GM12878 (cell line): ENCODE measurements around the gene NLGN4X. TPM values are rescaled to one million over a fixed set of nuclear protein-coding genes. Genes with fewer than 3 reads are reported as not detected.

ENCODE experiments used
- ATAC-seq: fragments of 200-7000 bp; cut with Tn5 transposase; 3 replicates; pipeline ENCODE4 v1.9.1; 2020; ENCODE audit warnings: mild to moderate bottlenecking, moderate library complexity
- BruUV-seq: library from RNA; stranded (reverse); fragments of 400-500 nt; replicated peaks from 2 replicates; lab custom pipeline; 2021; lab: Mats Ljungman, UMichigan
- CTCF ChIA-PET: fragments of 300-600 bp; sonication (Branson Sonifier 250); formaldehyde crosslinking; extraction: SDS; loops from one replicate; lab custom pipeline; 2021; ENCODE audit warnings: inconsistent platforms; lab: Yijun Ruan, JAX
- POLR2A ChIA-PET: fragments of 350-600 bp; formaldehyde crosslinking; extraction: SDS; loops from one replicate; lab custom pipeline; 2021; ENCODE audit warnings: inconsistent platforms; lab: Charles Lee
- RAD21 ChIA-PET: fragments of 300-600 bp; sonication (Branson Sonifier 250); formaldehyde crosslinking; loops from one replicate; lab custom pipeline; 2023; ENCODE audit warnings: antibody characterized with exemption; ENCODE audit not compliant: unreplicated experiment; lab: Charles Lee
- SMC1A ChIA-PET: fragments of 300-600 bp; sonication (Branson Sonifier 250); formaldehyde crosslinking; loops from one replicate; lab custom pipeline; 2023; ENCODE audit not compliant: unreplicated experiment, uncharacterized antibody; lab: Charles Lee
- DNase-seq: peaks from one replicate; pipeline ENCODE4 v3.0.0-alpha.2; 2011; ENCODE audit warnings: low read depth, low spot score
- FAIRE-seq: peaks from 3 replicates; lab custom pipeline; 2011; peaks lifted over from hg19 to GRCh38; lab: Jason Lieb, UNC
- H2AFZ ChIP-seq: 2 replicates; pipeline ENCODE4 v1.6.0; 2011; ENCODE audit warnings: low read depth, low read length, control low read depth; ENCODE audit not compliant: control insufficient read depth
- H3K27ac ChIP-seq: 2 replicates; pipeline ENCODE4 v1.5.1; 2011; ENCODE audit warnings: control low read depth; ENCODE audit not compliant: control insufficient read depth, insufficient read depth
- H3K27me3 ChIP-seq, 2 experiments: replicated peaks in 1 of 2; 2 replicates each; pipeline versions ENCODE4 v1.6.0 to v1.6.1; 2011; ENCODE audit warnings: low read length in 1 of 2; ENCODE audit not compliant: control insufficient read depth in 2 of 2, insufficient read depth in 2 of 2
- H3K36me3 ChIP-seq, 2 experiments: 2 replicates each; pipeline ENCODE4 v1.5.1; 2011; ENCODE audit warnings: low read length in 1 of 2; ENCODE audit not compliant: control insufficient read depth in 2 of 2, insufficient read depth in 2 of 2
- H3K4me1 ChIP-seq: 2 replicates; pipeline ENCODE4 v1.6.1; 2011; ENCODE audit warnings: mild to moderate bottlenecking, low read length, moderate library complexity, mixed read lengths; ENCODE audit not compliant: control insufficient read depth, insufficient read depth
- H3K4me2 ChIP-seq: 2 replicates; pipeline ENCODE4 v1.6.0; 2011; ENCODE audit warnings: control low read depth; ENCODE audit not compliant: control insufficient read depth, insufficient read depth
- H3K4me3 ChIP-seq: fragments of 200-600 bp; sonication (generic); 2 replicates; pipeline ENCODE4 v1.5.1; 2016
- H3K79me2 ChIP-seq: 2 replicates; pipeline ENCODE4 v1.6.0; 2011; ENCODE audit warnings: low read length; ENCODE audit not compliant: control insufficient read depth, insufficient read depth
- H3K9ac ChIP-seq: 2 replicates; pipeline ENCODE4 v1.8.0; 2011; ENCODE audit warnings: low read length, control low read depth, mixed read lengths; ENCODE audit not compliant: control insufficient read depth, insufficient read depth
- H3K9me3 ChIP-seq: replicated peaks from 3 replicates; pipeline ENCODE4 v1.5.1; 2011; ENCODE audit warnings: mild to moderate bottlenecking, low read length; ENCODE audit not compliant: control insufficient read depth, insufficient read depth
- H4K20me1 ChIP-seq: 2 replicates; pipeline ENCODE4 v1.6.0; 2011; ENCODE audit not compliant: control insufficient read depth, insufficient read depth
- MTA2 ChIP-seq: fragments of 450-650 bp; IDR thresholded peaks from 2 replicates; pipeline ENCODE4 v1.6.1; 2016; ENCODE audit warnings: low read depth, mild to moderate bottlenecking, moderate library complexity
- PML ChIP-seq: IDR thresholded peaks from 2 replicates; pipeline ENCODE4 v1.6.1; 2012; ENCODE audit warnings: low read length, inconsistent platforms
- RCOR1 ChIP-seq: conservative IDR thresholded peaks from 2 replicates; pipeline ENCODE4 v1.6.1; 2012; ENCODE audit warnings: low read depth, low read length, improper control_type of control experiment
- TCF12 ChIP-seq: IDR thresholded peaks from 2 replicates; pipeline ENCODE4 v1.6.1; 2011; ENCODE audit warnings: low read depth, mild to moderate bottlenecking, low read length
- WGBS: methylation state at CpG from one replicate; pipeline ENCODE4 v1.1.6; 2016; ENCODE audit warnings: low lambda C conversion rate; ENCODE audit not compliant: insufficient replicate concordance, insufficient coverage; ENCODE audit errors: missing lambda C conversion rate; 5-methylcytosine and 5-hydroxymethylcytosine counted together
- in situ Hi-C: fragments of 300-500 bp; cut with MboI; formaldehyde crosslinking; loops from 9 replicates; pipeline ENCODE4 v1.14.3; 2018; ENCODE audit warnings: mixed read lengths
- intact Hi-C: fragments of 100-400 bp; cut with micrococcal nuclease; formaldehyde crosslinking; loops from one replicate; pipeline ENCODE4 v1.14.2; 2022; ENCODE audit not compliant: unreplicated experiment
- polyA plus RNA-seq, 11 experiments: library from polyadenylated mRNA; depleted of rRNA in 4 of 11; unstranded in 6 of 11; stranded (reverse) in 5 of 11; fragments of >200 nt; fragmentation: Nextera tagmentation in 4 of 11; fragmentation: Illumina TruSeq in 1 of 11; extraction: Ambion mirVana in 4 of 11; extraction: Trizol in 1 of 11; gene quantifications; 1 replicate in 1 of 11; 2 replicates in 10 of 11; pipeline versions ENCODE4 v1.2.1 to v1.2.3, GENCODE V29; 2011 to 2016; ENCODE audit warnings: inconsistent platforms in 2 of 11, missing spikeins in 2 of 11, low read depth in 1 of 11
- total RNA-seq, 4 experiments: library from RNA; depleted of rRNA in 3 of 4; stranded (reverse); fragments of >200 nt in 3 of 4; fragmentation: Illumina TruSeq in 1 of 4; extraction: Trizol in 1 of 4; gene quantifications; 2 replicates each; pipeline versions ENCODE4 v1.2.1 to v1.2.3, GENCODE V29; 2013 to 2021
- TF ChIP-seq, protein P1 (sequence below): fragments of 450-650 bp; IDR thresholded peaks from 2 replicates; pipeline ENCODE4 v1.6.1; 2017; ENCODE audit warnings: mild to moderate bottlenecking, moderate library complexity
- TF ChIP-seq, protein P2 (sequence below): IDR thresholded peaks from 2 replicates; pipeline ENCODE4 v1.6.1; 2011; ENCODE audit warnings: mild to moderate bottlenecking, low read depth, low read length, moderate library complexity; ENCODE audit not compliant: insufficient replicate concordance

The NLGN4X gene
- total and polyA plus RNA-seq, 10 of the 15 experiments (the other 5 are each of a cell fraction or from before 2014, with no cell fraction given), result 0.02 to 1.5 (median 0.09) TPM; not detected in 2

DNA sequence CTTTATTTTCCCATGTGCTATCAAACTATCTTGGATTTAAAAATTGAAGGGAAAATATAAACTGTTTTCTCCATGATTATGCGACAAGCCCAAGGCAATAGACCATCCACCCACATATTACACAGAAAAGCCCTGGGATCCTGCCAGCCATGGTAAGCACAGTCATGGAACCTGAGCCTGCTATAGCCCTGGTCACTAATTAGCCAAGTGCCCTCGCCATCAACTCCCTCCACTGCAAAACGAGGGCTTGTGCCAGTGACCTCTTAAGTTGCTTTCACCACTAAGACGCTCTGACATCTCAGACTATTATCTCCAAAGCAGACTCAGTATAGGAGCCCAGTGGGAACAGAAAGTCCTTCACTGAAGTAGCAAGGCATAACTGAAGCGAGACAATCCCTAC lies 69.2 kb downstream of the NLGN4X start:
- intact Hi-C loops, result no loop called here
- SMC1A ChIA-PET, result no interaction called here

More for the DNA sequence above, 69.2 kb downstream of the NLGN4X start:
- no peak overlapping the region for H2AFZ ChIP-seq
- no peaks in the 10 kb centered on the region for H3K79me2 ChIP-seq
- POLR2A ChIA-PET, result no interaction called here
- H3K4me1 ChIP-seq, result no peaks in the 10 kb centered on the region
- H3K27me3 ChIP-seq, result no peaks in the 10 kb centered on the region
- WGBS, result 9% methylated on average over 5 of the region's 5 CpGs
- H3K27ac ChIP-seq, result no peak overlapping the region
- DNase-seq (no peak), ATAC-seq (no peak), FAIRE-seq (no peak)
- TF ChIP-seq PML (no peak), TCF12 (no peak), RCOR1 (no peak), MTA2 (no peak)
- TF ChIP-seq, protein P1, sequence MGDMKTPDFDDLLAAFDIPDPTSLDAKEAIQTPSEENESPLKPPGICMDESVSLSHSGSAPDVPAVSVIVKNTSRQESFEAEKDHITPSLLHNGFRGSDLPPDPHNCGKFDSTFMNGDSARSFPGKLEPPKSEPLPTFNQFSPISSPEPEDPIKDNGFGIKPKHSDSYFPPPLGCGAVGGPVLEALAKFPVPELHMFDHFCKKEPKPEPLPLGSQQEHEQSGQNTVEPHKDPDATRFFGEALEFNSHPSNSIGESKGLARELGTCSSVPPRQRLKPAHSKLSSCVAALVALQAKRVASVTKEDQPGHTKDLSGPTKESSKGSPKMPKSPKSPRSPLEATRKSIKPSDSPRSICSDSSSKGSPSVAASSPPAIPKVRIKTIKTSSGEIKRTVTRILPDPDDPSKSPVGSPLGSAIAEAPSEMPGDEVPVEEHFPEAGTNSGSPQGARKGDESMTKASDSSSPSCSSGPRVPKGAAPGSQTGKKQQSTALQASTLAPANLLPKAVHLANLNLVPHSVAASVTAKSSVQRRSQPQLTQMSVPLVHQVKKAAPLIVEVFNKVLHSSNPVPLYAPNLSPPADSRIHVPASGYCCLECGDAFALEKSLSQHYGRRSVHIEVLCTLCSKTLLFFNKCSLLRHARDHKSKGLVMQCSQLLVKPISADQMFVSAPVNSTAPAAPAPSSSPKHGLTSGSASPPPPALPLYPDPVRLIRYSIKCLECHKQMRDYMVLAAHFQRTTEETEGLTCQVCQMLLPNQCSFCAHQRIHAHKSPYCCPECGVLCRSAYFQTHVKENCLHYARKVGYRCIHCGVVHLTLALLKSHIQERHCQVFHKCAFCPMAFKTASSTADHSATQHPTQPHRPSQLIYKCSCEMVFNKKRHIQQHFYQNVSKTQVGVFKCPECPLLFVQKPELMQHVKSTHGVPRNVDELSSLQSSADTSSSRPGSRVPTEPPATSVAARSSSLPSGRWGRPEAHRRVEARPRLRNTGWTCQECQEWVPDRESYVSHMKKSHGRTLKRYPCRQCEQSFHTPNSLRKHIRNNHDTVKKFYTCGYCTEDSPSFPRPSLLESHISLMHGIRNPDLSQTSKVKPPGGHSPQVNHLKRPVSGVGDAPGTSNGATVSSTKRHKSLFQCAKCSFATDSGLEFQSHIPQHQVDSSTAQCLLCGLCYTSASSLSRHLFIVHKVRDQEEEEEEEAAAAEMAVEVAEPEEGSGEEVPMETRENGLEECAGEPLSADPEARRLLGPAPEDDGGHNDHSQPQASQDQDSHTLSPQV, result no peak
- TF ChIP-seq, protein P2, sequence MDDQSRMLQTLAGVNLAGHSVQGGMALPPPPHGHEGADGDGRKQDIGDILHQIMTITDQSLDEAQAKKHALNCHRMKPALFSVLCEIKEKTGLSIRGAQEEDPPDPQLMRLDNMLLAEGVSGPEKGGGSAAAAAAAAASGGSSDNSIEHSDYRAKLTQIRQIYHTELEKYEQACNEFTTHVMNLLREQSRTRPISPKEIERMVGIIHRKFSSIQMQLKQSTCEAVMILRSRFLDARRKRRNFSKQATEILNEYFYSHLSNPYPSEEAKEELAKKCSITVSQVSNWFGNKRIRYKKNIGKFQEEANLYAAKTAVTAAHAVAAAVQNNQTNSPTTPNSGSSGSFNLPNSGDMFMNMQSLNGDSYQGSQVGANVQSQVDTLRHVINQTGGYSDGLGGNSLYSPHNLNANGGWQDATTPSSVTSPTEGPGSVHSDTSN, result no peak
- RAD21 ChIA-PET, result no interaction called here
- no peaks in the 10 kb centered on the region for H4K20me1 ChIP-seq
- H3K4me3 ChIP-seq, result no peak overlapping the region
- no peaks in the 10 kb centered on the region for H3K9me3 ChIP-seq
- CTCF ChIA-PET, result no interaction called here
- in situ Hi-C loops, result no loop called here
- no peaks in the 10 kb centered on the region for H3K36me3 ChIP-seq
- H3K9ac ChIP-seq, result no peak overlapping the region
- no peak overlapping the region for H3K4me2 ChIP-seq
- BruUV-seq, result no TSS peak
